GM12891 (cell line): Measurements from ENCODE around the gene TBL1X.

ENCODE experiments used
- POLR2A ChIP-seq: IDR thresholded peaks from 2 replicates; pipeline ENCODE4 v1.6.1; 2011; ENCODE audit warnings: low read depth, low read length, control low read depth
- POLR2AphosphoS5 ChIP-seq: IDR thresholded peaks from 2 replicates; pipeline ENCODE4 v1.6.1; 2011; ENCODE audit warnings: low read depth, low read length, control low read depth
- SPI1 ChIP-seq: IDR thresholded peaks from 2 replicates; pipeline ENCODE4 v1.6.1; 2011; ENCODE audit warnings: low read depth, low read length, control low read depth

DNA sequence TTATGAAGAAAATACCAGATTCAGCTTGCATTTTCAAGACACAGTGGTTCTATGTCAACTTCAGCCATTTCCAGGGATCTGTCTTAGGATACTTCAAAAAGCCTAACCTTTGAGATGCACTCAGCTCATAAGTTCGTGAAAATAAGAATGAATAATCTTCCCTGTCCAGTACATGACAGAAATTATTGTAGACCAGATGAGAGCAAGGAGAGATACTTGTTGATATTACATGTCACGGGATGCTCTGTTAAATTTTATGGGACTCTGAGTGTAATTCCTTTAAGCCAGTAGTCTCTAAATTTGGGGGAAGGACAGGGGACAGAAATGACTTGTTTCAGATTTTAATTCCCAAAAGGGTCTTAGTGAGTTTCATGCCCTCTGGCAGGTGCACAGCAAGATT is 8.8 kb downstream of the TBL1X start:
- TF ChIP-seq POLR2A (no peak), POLR2AphosphoS5 (no peak), SPI1 (no peak)
